Smooth muscle cell (in vitro differentiated cells): ENCODE measurements around the gene MMUT. TPM values are rescaled to one million over a fixed set of nuclear protein-coding genes. Genes with fewer than 3 reads are reported as not detected.
"Not testable (repeated sequence)": the region's sequence is repeated elsewhere in the genome, so short reads cannot be mapped to it uniquely, and the experiment has no call there.

Source experiments
- DNase-seq: peaks from one replicate; lab custom pipeline; 2025; ENCODE audit not compliant: unreplicated experiment; lab: John Stamatoyannopoulos, UW
- H2AFZ ChIP-seq: fragments of 200-600 bp; sonication (generic); 2 replicates; pipeline ENCODE4 v1.6.0; 2016; ENCODE audit warnings: antibody characterized with exemption, low read depth, mild to moderate bottlenecking
- H3F3A ChIP-seq: fragments of 200-600 bp; sonication (generic); 2 replicates; pipeline ENCODE4 v1.6.0; 2017; ENCODE audit warnings: antibody characterized with exemption, low read depth
- H3K27ac ChIP-seq: fragments of 200-600 bp; sonication (generic); 2 replicates; pipeline ENCODE4 v1.5.1; 2016; ENCODE audit warnings: low read depth, mild to moderate bottlenecking
- H3K27me3 ChIP-seq: fragments of 200-600 bp; sonication (generic); 2 replicates; pipeline ENCODE4 v1.6.1; 2016; ENCODE audit warnings: low read depth, mild to moderate bottlenecking
- H3K36me3 ChIP-seq: fragments of 200-600 bp; sonication (generic); 2 replicates; pipeline ENCODE4 v1.5.1; 2016; ENCODE audit warnings: low read depth
- H3K4me1 ChIP-seq: fragments of 200-600 bp; sonication (generic); 2 replicates; pipeline ENCODE4 v1.5.1; 2016; ENCODE audit warnings: low read depth
- H3K4me2 ChIP-seq: fragments of 200-600 bp; sonication (generic); 2 replicates; pipeline ENCODE4 v1.6.0; 2016; ENCODE audit warnings: mild to moderate bottlenecking
- H3K4me3 ChIP-seq: fragments of 200-600 bp; sonication (generic); 2 replicates; pipeline ENCODE4 v1.5.1; 2016; ENCODE audit warnings: mild to moderate bottlenecking
- H3K79me2 ChIP-seq: fragments of 200-600 bp; sonication (generic); 2 replicates; pipeline ENCODE4 v1.6.0; 2016; ENCODE audit warnings: low read depth, mild to moderate bottlenecking
- H3K9ac ChIP-seq: fragments of 200-600 bp; sonication (generic); 2 replicates; pipeline ENCODE4 v1.6.0; 2016; ENCODE audit warnings: low read depth
- H3K9me3 ChIP-seq: fragments of 200-600 bp; sonication (generic); replicated peaks from 2 replicates; pipeline ENCODE4 v1.5.1; 2016; ENCODE audit warnings: low read depth
- H4K20me1 ChIP-seq: fragments of 200-600 bp; sonication (generic); 2 replicates; pipeline ENCODE4 v1.6.0; 2016; ENCODE audit warnings: low read depth
- CTCF ChIP-seq: fragments of 200-600 bp; sonication (generic); IDR thresholded peaks from 2 replicates; pipeline ENCODE4 v1.5.1; 2017; ENCODE audit warnings: borderline replicate concordance, mild to moderate bottlenecking, antibody characterized with exemption; ENCODE audit not compliant: insufficient read depth, poor library complexity, severe bottlenecking
- WGBS: methylation state at CpG from one replicate; pipeline ENCODE4 v1.1.7; 2016; ENCODE audit warnings: low lambda C conversion rate; 5-methylcytosine and 5-hydroxymethylcytosine counted together
- polyA plus RNA-seq: library from polyadenylated mRNA; unstranded; fragments of >200 nt; fragmentation: Nextera tagmentation; extraction: Ambion mirVana; gene quantifications from 2 replicates; pipeline ENCODE4 v1.2.1, GENCODE V29; 2016
- total RNA-seq: library from RNA; depleted of rRNA; stranded (reverse); fragments of >200 nt; gene quantifications from 2 replicates; pipeline ENCODE4 v1.2.3, GENCODE V29; 2014

MMUT gene
- total and polyA plus RNA-seq, 2 experiments from 2014 or later, result 17.0 to 18.5 TPM

GRCh38 chr6:49406250-49406970, 56.6 kb downstream of the MMUT start:
- H3K79me2 ChIP-seq, result no peaks in the 10 kb centered on the region
- no peaks in the 10 kb centered on the region for H3K36me3 ChIP-seq
- no peak for DNase-seq
- no peaks in the 10 kb centered on the region for H3F3A ChIP-seq
- H3K9ac ChIP-seq, result no peak overlapping the region
- H3K4me2 ChIP-seq, result no peak overlapping the region
- no peaks in the 10 kb centered on the region for H3K9me3 ChIP-seq
- no peaks in the 10 kb centered on the region for H4K20me1 ChIP-seq
- no peak overlapping the region for H3K27ac ChIP-seq
- TF ChIP-seq CTCF, result no peak
- 85% methylated on average over 5 of the region's 5 CpGs for WGBS
- H3K4me3 ChIP-seq, result no peak overlapping the region
- H2AFZ ChIP-seq, result no peak overlapping the region
- H3K4me1 ChIP-seq, result no peaks in the 10 kb centered on the region
- no peaks in the 10 kb centered on the region for H3K27me3 ChIP-seq

GRCh38 chr6:49401063-49401462, 62.0 kb downstream of the MMUT start:
- Histone ChIP-seq H3K4me3 (no peak overlapping the region), H3K9ac (no peak overlapping the region), H2AFZ (no peak overlapping the region), H3K4me2 (no peak overlapping the region), H3K79me2 (no peaks in the 10 kb centered on the region), H3K4me1 (no peaks in the 10 kb centered on the region), H3K27me3 (no peaks in the 10 kb centered on the region), H3K9me3 (no peaks in the 10 kb centered on the region), H3K36me3 (no peaks in the 10 kb centered on the region), H4K20me1 (no peaks in the 10 kb centered on the region), H3F3A (no peaks in the 10 kb centered on the region), H3K27ac (no peak overlapping the region)
- TF ChIP-seq CTCF, result no peak
- DNase-seq, result no peak
- WGBS, result 79% methylated on average over 3 of the region's 3 CpGs

GRCh38 chr6:49386667-49387508, 76.2 kb downstream of the MMUT start:
- 86% methylated on average over 27 of the region's 28 CpGs for WGBS
- not testable (repeated sequence) for H3K4me3 ChIP-seq, H3K9me3 ChIP-seq, H3K79me2 ChIP-seq, H3K9ac ChIP-seq, H3K4me2 ChIP-seq, H4K20me1 ChIP-seq, H3K4me1 ChIP-seq, H3K27ac ChIP-seq, DNase-seq, H3K27me3 ChIP-seq, H3F3A ChIP-seq, H3K36me3 ChIP-seq, H2AFZ ChIP-seq

GRCh38 chr6:49384904-49385303, 78.1 kb downstream of the MMUT start:
- Histone ChIP-seq H3K27me3 (no peaks in the 10 kb centered on the region), H3K4me1 (no peaks in the 10 kb centered on the region), H3K9ac (no peak overlapping the region), H3K4me2 (no peak overlapping the region), H3K9me3 (no peaks in the 10 kb centered on the region), H4K20me1 (no peaks in the 10 kb centered on the region), H2AFZ (no peak overlapping the region), H3K36me3 (no peaks in the 10 kb centered on the region), H3K79me2 (no peaks in the 10 kb centered on the region), H3F3A (no peaks in the 10 kb centered on the region), H3K27ac (no peak overlapping the region), H3K4me3 (no peak overlapping the region)
- DNase-seq, result no peak
- WGBS, result 75% methylated on average over 2 of the region's 2 CpGs
- TF ChIP-seq CTCF, result no peak

Other genes with a start within 250 kb of the MMUT start
- 11.7 and 15.1 TPM in 2 replicates for gene CENPQ, start 117 bp upstream of the MMUT start, total RNA-seq
- 7.7 and 9.2 TPM in 2 replicates for gene CENPQ, start 117 bp upstream of the MMUT start, polyA plus RNA-seq
- gene GLYATL3, start 36.7 kb upstream of the MMUT start, total RNA-seq, result not detected in 2 replicates
- gene GLYATL3, start 36.7 kb upstream of the MMUT start, polyA plus RNA-seq, result not detected in 2 replicates
- gene C6orf141, start 87.4 kb upstream of the MMUT start, total RNA-seq, result 4.1 and 7.2 TPM in 2 replicates
- 1.5 and 7.9 TPM in 2 replicates for gene C6orf141, start 87.4 kb upstream of the MMUT start, polyA plus RNA-seq
- gene RHAG, start 173.6 kb upstream of the MMUT start, total RNA-seq, result not detected in 2 replicates
- gene RHAG, start 173.6 kb upstream of the MMUT start, polyA plus RNA-seq, result not detected in 2 replicates